Neural cell (in vitro differentiated cells): Measurements from ENCODE around the gene ESRP2. TPM values are rescaled to one million over a fixed set of nuclear protein-coding genes. Genes with fewer than 3 reads are reported as not detected.

Experiments used
- H2AFZ ChIP-seq: fragments of 200-600, 300-800 bp; sonication (generic), shearing (Covaris generic); 2 replicates; pipeline ENCODE4 v1.6.0; 2014; ENCODE audit warnings: low read depth, mild to moderate bottlenecking, antibody characterized with exemption, low read length, moderate library complexity
- H3F3A ChIP-seq: fragments of 200-600 bp; shearing (Covaris generic); 2 replicates; pipeline ENCODE4 v1.6.1; 2016; ENCODE audit warnings: mild to moderate bottlenecking, moderate library complexity, mixed read lengths, antibody characterized with exemption, low read length; ENCODE audit not compliant: insufficient read depth, poor library complexity, severe bottlenecking
- H3K27ac ChIP-seq: fragments of 200-600, 300-800 bp; sonication (generic), shearing (Covaris generic); 2 replicates; pipeline ENCODE4 v1.5.1; 2014; ENCODE audit warnings: mild to moderate bottlenecking, low read length, moderate library complexity
- H3K27me3 ChIP-seq: fragments of 300-800, 200-600 bp; sonication (generic), shearing (Covaris generic); 2 replicates; pipeline ENCODE4 v1.6.0; 2014; ENCODE audit warnings: mild to moderate bottlenecking, low read depth, low read length, moderate library complexity; ENCODE audit not compliant: insufficient read depth
- H3K36me3 ChIP-seq: fragments of 300-800, 200-600 bp; sonication (generic), shearing (Covaris generic); 2 replicates; pipeline ENCODE4 v1.5.1; 2014; ENCODE audit warnings: mild to moderate bottlenecking, antibody characterized with exemption, low read length, moderate library complexity; ENCODE audit not compliant: insufficient read depth
- H3K4me2 ChIP-seq: fragments of 300-800, 200-600 bp; sonication (generic), shearing (Covaris generic); 2 replicates; pipeline ENCODE4 v1.6.0; 2014; ENCODE audit warnings: mild to moderate bottlenecking, low read length
- H3K4me3 ChIP-seq: fragments of 300-800, 200-600 bp; sonication (generic), shearing (Covaris generic); 2 replicates; pipeline ENCODE4 v1.5.1; 2014; ENCODE audit warnings: mild to moderate bottlenecking, low read length, moderate library complexity
- H3K79me2 ChIP-seq: fragments of 200-600 bp; shearing (Covaris generic); replicated peaks from 2 replicates; pipeline ENCODE4 v1.6.0; 2014; ENCODE audit warnings: mild to moderate bottlenecking, low read length, moderate library complexity; ENCODE audit not compliant: insufficient read depth
- H3K9ac ChIP-seq: fragments of 300-800, 200-600 bp; sonication (generic), shearing (Covaris generic); 2 replicates; pipeline ENCODE4 v1.6.1; 2016; ENCODE audit warnings: mild to moderate bottlenecking, low read length, mixed read lengths
- H3K9me2 ChIP-seq: fragments of 200-600 bp; shearing (Covaris generic); 2 replicates; pipeline ENCODE4 v1.6.1; 2016; ENCODE audit warnings: mild to moderate bottlenecking, low read length, mixed read lengths; ENCODE audit not compliant: insufficient read depth
- H3K9me3 ChIP-seq: fragments of 200-600, 300-800 bp; sonication (generic), shearing (Covaris generic); 2 replicates; pipeline ENCODE4 v1.6.1; 2016; ENCODE audit warnings: mild to moderate bottlenecking, mixed run types, low read length, moderate library complexity, mixed read lengths
- H4K20me1 ChIP-seq: fragments of 200-600 bp; shearing (Covaris generic); 2 replicates; pipeline ENCODE4 v1.6.1; 2016; ENCODE audit warnings: mild to moderate bottlenecking, mixed run types; ENCODE audit not compliant: insufficient read depth
- CTCF ChIP-seq: fragments of 450-650 bp; IDR thresholded peaks from 2 replicates; pipeline ENCODE4 v1.5.1; 2014; ENCODE audit warnings: antibody characterized with exemption, mild to moderate bottlenecking, moderate library complexity; ENCODE audit not compliant: poor library complexity, severe bottlenecking
- EP300 ChIP-seq: fragments of 450-650 bp; conservative IDR thresholded peaks from 2 replicates; pipeline ENCODE4 v1.6.1; 2014; ENCODE audit warnings: antibody characterized with exemption, mild to moderate bottlenecking, moderate library complexity; ENCODE audit not compliant: poor library complexity, severe bottlenecking
- EZH2 ChIP-seq: fragments of 200-600, 300-800 bp; shearing (Covaris generic), sonication (generic); IDR thresholded peaks from 2 replicates; pipeline ENCODE4 v1.6.1; 2014; ENCODE audit warnings: antibody characterized with exemption, low read length, borderline replicate concordance, mild to moderate bottlenecking; ENCODE audit not compliant: insufficient read depth, poor library complexity, severe bottlenecking
- MXI1 ChIP-seq: fragments of 450-650 bp; conservative IDR thresholded peaks from 2 replicates; pipeline ENCODE4 v1.6.1; 2014; ENCODE audit warnings: antibody characterized with exemption, mild to moderate bottlenecking; ENCODE audit not compliant: poor library complexity, severe bottlenecking
- POLR2AphosphoS5 ChIP-seq: IDR thresholded peaks from 2 replicates; pipeline ENCODE4 v1.6.1; 2012
- RAD21 ChIP-seq: fragments of 450-650 bp; conservative IDR thresholded peaks from 2 replicates; pipeline ENCODE4 v1.6.1; 2014; ENCODE audit warnings: antibody characterized with exemption, mild to moderate bottlenecking, moderate library complexity
- REST ChIP-seq: IDR thresholded peaks from 2 replicates; pipeline ENCODE4 v1.6.1; 2012; ENCODE audit warnings: borderline replicate concordance
- SMC3 ChIP-seq: fragments of 450-650 bp; conservative IDR thresholded peaks from 2 replicates; pipeline ENCODE4 v1.6.1; 2014; ENCODE audit warnings: antibody characterized with exemption, mild to moderate bottlenecking, moderate library complexity; ENCODE audit not compliant: poor library complexity
- TAF1 ChIP-seq: IDR thresholded peaks from 2 replicates; pipeline ENCODE4 v1.6.1; 2012; ENCODE audit warnings: low read depth
- polyA plus RNA-seq: library from polyadenylated mRNA; depleted of rRNA; stranded (reverse); fragments of >200 nt; gene quantifications from 2 replicates; pipeline ENCODE4 v1.2.3, GENCODE V29; 2014

ESRP2 gene
- polyA plus RNA-seq, 1 donor from 2014 or later = not detected

DNA sequence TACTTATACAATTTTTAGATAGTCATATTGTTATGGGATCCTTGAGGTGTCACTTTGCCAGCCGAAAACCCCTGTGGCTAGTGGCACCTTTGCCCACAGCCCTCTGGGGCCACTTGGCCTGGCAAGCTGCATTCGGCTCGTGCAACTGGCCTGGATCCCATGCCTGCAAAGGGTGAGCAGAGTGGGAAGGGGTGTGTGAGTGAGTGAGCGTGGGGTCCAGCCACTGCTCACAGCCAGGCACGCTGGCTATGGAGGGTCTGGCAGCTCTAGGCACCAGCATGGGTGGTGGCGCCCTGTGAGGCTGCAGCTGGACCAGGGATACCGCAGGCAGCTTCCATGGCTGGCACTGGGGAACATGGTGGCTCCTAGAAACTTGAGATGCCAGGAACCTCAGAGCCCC is 49.0 kb downstream of the ESRP2 start:
- H3K27me3 ChIP-seq = no peaks in the 10 kb centered on the region
- H3K4me3 ChIP-seq = no peak overlapping the region
- H3K79me2 ChIP-seq = no peaks in the 10 kb centered on the region
- no peaks in the 10 kb centered on the region for H3K9me2 ChIP-seq
- TF ChIP-seq SMC3 = no peak
- no peak for TF ChIP-seq CTCF
- TF ChIP-seq POLR2AphosphoS5 = no peak
- no peak for TF ChIP-seq RAD21
- TF ChIP-seq EZH2 = no peak
- TF ChIP-seq TAF1 = no peak
- TF ChIP-seq MXI1 = no peak
- no peak for TF ChIP-seq REST
- H3F3A ChIP-seq = no peaks in the 10 kb centered on the region
- no peak overlapping the region for H3K9ac ChIP-seq
- no peak overlapping the region for H2AFZ ChIP-seq
- no peak overlapping the region for H3K4me2 ChIP-seq
- H3K9me3 ChIP-seq = no peaks in the 10 kb centered on the region
- no peaks in the 10 kb centered on the region for H4K20me1 ChIP-seq
- H3K36me3 ChIP-seq = no peaks in the 10 kb centered on the region
- H3K27ac ChIP-seq = no peak overlapping the region

DNA sequence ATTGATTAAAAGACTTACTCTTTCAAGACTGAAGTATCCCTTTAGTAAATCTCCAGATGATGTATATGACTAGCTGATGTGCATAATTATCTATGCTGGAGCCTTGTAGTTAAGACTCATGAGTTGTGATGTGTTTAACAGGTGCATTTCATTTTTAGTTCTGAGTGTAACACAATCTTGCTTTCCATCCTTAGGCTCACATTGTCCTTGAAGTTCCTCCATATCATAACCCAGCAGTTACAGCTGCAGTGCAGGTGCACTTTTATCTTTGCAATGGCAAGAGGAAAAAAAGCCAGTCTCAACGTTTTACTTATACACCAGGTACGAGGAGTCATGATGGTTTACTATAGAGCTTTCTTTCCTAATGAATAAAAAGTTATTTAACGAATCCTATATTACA is 52.9 kb downstream of the ESRP2 start:
- Histone ChIP-seq H4K20me1 (no peaks in the 10 kb centered on the region), H3K9me3 (no peaks in the 10 kb centered on the region), H3K9ac (no peak overlapping the region), H3K27ac (no peak overlapping the region), H3K4me3 (no peak overlapping the region), H3K9me2 (no peaks in the 10 kb centered on the region), H3K36me3 (no peaks in the 10 kb centered on the region), H3F3A (no peaks in the 10 kb centered on the region), H2AFZ (no peak overlapping the region), H3K27me3 (no peaks in the 10 kb centered on the region), H3K4me2 (no peak overlapping the region), H3K79me2 (no peaks in the 10 kb centered on the region)
- TF ChIP-seq REST = no peak
- TF ChIP-seq POLR2AphosphoS5 = no peak
- no peak for TF ChIP-seq TAF1
- no peak for TF ChIP-seq EP300
- TF ChIP-seq EZH2 = no peak
- no peak for TF ChIP-seq CTCF
- TF ChIP-seq RAD21 = no peak
- no peak for TF ChIP-seq MXI1
- no peak for TF ChIP-seq SMC3
